ENCODE measurements around the gene MN1.

- TF ChIP-seq, protein P1, sequence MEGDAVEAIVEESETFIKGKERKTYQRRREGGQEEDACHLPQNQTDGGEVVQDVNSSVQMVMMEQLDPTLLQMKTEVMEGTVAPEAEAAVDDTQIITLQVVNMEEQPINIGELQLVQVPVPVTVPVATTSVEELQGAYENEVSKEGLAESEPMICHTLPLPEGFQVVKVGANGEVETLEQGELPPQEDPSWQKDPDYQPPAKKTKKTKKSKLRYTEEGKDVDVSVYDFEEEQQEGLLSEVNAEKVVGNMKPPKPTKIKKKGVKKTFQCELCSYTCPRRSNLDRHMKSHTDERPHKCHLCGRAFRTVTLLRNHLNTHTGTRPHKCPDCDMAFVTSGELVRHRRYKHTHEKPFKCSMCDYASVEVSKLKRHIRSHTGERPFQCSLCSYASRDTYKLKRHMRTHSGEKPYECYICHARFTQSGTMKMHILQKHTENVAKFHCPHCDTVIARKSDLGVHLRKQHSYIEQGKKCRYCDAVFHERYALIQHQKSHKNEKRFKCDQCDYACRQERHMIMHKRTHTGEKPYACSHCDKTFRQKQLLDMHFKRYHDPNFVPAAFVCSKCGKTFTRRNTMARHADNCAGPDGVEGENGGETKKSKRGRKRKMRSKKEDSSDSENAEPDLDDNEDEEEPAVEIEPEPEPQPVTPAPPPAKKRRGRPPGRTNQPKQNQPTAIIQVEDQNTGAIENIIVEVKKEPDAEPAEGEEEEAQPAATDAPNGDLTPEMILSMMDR (IDR thresholded peaks at IDR 0.05) = no peak
- no peak for TF ChIP-seq POLR2A (IDR thresholded peaks at IDR 0.05)
These were observed 29.2 kb downstream of the MN1 start for GRCh38 chr22:27772081-27772983.
